Measurements from ENCODE around the gene RPL35. TPM values are rescaled to one million over a fixed set of nuclear protein-coding genes. Genes with fewer than 3 reads are reported as not detected.
"Not testable (repeated sequence)": the region's sequence is repeated elsewhere in the genome, so short reads cannot be mapped to it uniquely, and the experiment has no call there.

RPL35 gene
- polyA plus RNA-seq, 3 donors, result 2,663 to 5,499 (median 3,310) TPM

DNA sequence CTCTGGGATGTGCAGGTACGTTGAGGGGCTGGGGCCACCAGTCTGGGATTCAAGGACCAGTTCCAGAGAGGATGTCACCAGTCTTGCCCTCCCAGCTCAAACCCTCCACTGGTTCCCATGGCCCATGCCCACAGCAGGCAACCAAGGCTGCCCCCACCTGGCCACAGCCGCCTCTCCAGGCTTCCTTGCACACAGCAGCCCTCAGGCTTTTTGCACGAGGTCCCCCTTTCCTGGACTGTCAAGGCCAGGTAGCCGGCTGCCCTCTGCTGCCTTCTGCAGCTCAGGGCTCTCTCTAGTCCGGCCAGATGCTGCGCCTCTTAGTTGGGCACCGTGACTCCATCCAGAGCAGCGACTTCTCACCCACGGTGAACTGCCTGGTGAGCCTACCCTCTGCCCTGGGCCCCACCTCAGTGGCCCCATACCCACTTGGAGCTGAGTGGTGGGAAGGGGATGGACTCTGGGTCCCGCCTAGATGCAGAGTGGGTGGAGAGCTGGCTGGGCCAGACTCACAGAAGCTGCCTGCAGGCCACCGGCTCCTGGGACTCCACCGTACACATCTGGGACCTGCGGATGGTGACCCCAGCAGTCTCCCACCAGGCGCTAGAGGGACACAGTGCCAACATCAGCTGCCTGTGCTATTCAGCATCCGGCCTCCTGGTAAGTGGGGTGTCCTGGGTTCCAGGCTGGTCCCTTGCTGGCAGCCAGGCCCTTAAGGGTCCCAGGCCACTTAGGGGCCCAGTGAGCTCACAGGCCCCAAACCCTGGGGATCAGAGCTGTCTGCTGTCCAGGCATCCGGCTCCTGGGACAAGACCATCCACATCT, 5.6 kb downstream of the RPL35 start:
- no peak overlapping the region for H3K27ac ChIP-seq (ENCODE audit: low read depth, low read length)
- 55 to 68% (median 67%) methylated on average over 16 of the region's 16 CpGs for WGBS, 3 donors

DNA sequence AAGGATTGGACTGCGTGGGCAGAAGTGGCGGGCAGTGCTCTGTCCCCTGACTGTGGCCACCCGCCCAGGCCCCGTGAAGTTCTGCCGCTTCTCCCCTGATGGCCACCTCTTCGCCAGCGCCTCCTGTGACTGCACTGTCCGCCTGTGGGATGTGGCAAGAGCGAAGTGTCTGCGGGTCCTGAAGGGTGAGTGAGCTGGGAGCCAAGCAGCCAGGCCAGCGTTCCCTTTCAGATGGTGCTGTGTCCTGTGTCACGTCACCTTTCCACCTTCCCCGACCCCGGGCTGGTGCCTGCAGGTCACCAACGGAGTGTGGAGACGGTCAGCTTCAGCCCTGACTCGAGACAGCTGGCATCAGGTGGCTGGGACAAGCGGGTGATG, 6.2 kb downstream of the RPL35 start:
- WGBS, 3 donors, result 82 to 86% (median 84%) methylated on average over 18 of the region's 18 CpGs
- no peak overlapping the region for H3K27ac ChIP-seq (ENCODE audit: low read depth, low read length)

DNA sequence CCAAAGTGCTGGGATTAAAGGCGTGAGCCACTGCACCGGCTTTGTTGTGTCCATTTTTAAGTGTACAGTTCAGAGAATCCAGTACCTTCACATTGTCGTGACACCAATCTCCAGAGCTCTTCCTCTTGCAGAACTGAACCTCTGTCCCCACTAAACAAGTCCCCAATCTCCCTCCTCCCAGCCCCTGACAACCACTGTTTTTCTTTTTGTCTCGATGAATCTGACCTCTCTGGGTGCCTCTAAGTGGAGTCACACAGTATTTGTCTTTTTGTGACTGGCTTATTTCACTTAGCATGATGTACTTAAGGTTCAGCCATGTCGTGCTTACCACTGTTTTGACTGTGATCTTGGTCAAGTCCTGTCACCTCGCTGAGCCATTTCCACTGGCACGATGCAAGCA, 6.9 kb downstream of the RPL35 start:
- H3K27ac ChIP-seq (ENCODE audit: low read depth, low read length), result no peak overlapping the region
- 63 to 75% (median 63%) methylated on average over 7 of the region's 7 CpGs for WGBS, 3 donors

DNA sequence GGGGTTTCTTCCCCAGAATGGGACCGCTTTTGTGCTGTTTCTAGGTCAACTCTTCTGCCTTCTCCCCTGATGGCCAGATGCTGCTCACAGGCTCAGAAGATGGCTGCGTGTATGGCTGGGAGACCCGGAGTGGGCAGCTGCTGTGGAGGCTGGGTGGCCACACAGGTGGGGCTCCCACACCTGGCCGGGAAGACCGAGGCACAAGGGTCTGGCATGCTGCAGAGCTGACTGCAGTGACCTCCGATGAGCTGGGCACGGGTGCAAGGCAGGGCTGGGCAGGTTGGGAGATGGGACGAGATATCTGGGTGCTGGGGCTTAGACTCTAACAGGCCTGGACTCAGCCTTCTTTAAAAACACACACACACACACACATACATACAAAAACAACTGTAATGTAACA, 7.6 kb downstream of the RPL35 start:
- no peak overlapping the region for H3K27ac ChIP-seq (ENCODE audit: low read depth, low read length)
- WGBS, 3 donors, result 85 to 91% (median 87%) methylated on average over 8 of the region's 8 CpGs

DNA sequence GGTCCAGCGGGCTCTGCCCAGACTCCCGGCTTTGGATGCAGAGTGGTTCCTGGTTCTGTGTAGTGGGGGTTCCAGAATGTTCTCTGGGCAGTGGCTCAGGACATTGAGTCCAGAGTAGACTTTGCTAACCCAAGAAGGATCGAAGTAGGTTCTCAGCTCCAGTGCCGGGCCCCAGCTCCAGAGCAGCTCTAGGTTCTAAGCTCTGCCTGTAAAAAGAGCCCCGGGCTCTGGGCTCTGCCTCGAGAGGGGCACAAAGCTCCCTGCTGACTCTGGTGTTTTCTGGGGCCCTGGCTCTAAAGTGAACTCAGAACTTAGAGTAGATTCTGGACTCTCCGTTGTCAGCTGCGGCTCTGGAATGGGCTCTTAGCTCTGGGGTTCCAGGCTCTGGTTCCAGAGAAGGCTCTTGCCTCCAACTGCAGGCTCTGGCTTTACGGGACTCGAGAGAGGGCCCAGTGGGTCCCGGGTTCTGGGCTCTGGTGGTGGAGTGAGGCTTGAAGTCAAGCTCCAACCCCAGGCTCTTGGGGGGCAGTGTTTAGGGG, 8.1 kb downstream of the RPL35 start:
- no peak overlapping the region for H3K27ac ChIP-seq (ENCODE audit: low read depth, low read length)
- 62 to 74% (median 63%) methylated on average over 11 of the region's 11 CpGs for WGBS, 3 donors

DNA sequence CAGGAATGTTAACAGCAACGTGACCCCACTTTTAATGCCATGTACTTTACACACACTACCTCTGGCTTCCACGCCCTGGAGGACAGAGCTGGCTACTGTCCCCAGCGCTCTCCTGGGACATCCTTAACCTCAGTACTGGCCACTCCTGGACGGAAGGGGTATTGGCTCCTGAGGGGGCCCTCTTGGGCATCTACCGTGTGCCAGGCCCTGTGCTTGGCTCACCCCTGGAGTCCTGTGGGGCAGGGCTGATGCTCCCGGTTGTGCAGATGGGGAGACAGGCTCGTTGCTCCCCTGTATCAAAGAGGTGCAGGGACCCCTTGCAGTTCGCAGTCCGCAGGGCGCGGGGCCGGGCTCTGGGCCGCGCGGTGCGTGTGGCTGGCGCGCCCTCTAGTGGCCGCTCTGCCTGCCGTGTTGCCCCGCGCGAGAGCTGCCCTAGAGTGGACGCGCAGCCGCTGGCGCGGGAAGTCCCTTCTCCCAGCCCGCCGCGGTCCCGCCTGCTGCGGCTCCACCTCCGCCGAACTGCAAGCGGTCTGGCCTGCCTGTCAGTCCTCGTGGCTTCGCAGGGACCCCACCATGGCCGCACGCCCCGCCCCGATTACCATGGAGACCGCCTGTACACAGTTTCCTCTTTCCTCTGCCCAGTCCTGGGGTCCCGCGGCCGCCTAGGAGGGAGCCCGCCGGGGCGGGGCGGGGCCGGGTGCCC, 8.8 kb downstream of the RPL35 start, which contains the start of gene WDR38:
Gene WDR38 (plus strand): TSS at position 632 of the 703 bp plus-strand sequence. CDS start 72 bp downstream, outside the sequence.
- no peak within 1 kb of the TSS for H3K27ac ChIP-seq (ENCODE audit: low read depth, low read length)
- WGBS, 3 donors, result 1 to 2% (median 1%) methylated on average over 46 to 51 of the region's 51 CpGs

DNA sequence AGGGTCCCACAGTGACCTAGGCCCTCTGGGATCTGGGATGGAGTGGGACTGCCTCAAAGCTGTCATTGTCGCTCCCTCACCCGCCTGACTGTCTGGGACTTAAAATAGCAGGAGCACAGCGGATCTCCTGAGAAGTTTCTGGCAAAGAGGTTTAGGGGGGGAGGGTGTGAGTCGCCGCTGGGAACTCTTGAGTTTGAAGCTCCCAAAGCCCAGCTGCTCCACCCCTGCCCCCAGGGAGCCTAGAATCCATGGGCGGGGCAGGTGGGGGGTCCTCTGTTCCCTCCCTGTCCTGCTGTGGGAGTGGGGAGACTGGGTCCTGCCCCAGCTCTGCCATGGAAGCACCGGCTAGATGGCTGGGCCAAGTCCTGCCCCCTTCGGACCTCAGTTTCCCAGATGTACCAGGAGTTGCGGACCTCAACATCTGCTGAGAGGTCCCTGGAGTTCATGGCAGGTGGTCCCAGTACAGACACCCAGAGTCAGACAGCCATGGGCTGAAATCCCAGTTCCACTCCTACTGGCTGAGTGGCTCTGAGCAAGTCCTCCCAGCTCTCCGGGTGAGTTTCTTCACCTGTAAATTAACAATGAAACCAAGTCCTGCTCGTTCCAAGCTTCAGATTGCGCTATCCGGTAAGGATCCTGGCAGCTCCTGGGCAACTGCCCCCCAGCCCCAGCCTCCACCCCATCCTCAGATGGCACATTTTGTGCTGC, 9.5 kb downstream of the RPL35 start:
- WGBS, 3 donors, result 53 to 67% (median 60%) methylated on average over 13 of the region's 13 CpGs
- H3K27ac ChIP-seq (ENCODE audit: low read depth, low read length), result no peak overlapping the region

DNA sequence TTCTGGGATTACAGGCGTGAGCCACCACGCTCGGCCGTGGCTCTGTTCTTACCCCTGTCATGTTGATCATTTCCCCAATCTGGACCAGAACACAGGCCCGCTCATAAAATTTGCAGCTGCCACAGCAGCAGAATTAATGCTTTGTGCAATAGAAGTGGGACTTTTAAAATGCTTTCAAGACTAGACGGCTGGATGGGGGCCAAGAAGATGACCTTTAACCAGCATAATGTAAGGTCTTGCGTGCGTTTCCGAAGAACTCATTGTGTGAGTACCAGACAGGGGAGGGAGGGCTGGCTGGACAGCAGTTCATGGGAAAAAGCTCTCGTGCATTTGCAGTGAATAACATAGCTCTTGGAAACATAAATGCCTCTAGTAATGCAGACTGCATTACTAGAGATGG, 12.0 kb downstream of the RPL35 start:
- WGBS, 3 donors, result 50 to 65% (median 52%) methylated on average over 10 of the region's 10 CpGs

DNA sequence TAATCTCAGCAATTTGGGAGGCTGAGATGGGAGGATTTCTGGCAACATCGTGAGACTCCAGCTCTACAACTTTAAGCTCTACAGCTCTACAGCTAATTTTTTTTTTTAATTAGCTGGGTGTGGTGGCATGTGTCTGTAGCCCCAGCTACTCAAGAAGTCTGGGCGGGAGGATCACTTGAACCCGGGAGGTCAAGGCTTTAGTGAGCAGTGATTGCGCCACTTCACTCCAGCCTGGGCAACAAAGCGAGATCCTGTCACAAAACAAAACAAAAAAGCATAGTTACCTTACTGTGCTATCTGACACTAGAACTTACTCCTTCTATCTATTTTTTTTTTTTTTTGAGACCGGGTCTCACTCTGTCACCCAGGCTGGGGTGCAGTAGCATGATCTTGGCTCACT, 14.8 kb downstream of the RPL35 start:
- WGBS, 3 donors, result 87 to 94% (median 91%) methylated on average over 6 of the region's 6 CpGs
- no peak overlapping the region for H3K27ac ChIP-seq (ENCODE audit: low read depth, low read length)

More for the DNA sequence above, 12.0 kb downstream of the RPL35 start:
- no peak overlapping the region for H3K27ac ChIP-seq (ENCODE audit: low read depth, low read length)

DNA sequence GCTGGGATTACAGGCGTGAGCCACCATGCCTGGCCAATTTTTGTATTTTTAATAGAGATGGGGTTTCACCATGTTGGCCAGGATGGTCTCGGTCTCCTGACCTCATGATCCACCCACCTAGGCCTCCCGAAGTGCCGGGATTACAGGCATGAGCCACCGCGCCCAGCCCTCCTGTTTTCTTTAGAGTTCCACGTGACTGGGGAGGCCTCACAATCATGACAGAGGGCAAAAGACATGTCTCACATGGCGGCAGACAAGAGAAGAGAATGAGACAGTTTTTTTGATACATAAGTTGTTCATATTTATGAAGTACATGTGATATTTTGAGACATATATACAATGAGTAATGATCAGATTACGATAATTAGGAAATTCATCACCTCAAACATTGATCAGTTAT, 15.3 kb downstream of the RPL35 start:
- WGBS, 3 donors, result 94 to 95% (median 95%) methylated on average over 9 of the region's 9 CpGs
- H3K27ac ChIP-seq (ENCODE audit: low read depth, low read length), result not testable (repeated sequence)

DNA sequence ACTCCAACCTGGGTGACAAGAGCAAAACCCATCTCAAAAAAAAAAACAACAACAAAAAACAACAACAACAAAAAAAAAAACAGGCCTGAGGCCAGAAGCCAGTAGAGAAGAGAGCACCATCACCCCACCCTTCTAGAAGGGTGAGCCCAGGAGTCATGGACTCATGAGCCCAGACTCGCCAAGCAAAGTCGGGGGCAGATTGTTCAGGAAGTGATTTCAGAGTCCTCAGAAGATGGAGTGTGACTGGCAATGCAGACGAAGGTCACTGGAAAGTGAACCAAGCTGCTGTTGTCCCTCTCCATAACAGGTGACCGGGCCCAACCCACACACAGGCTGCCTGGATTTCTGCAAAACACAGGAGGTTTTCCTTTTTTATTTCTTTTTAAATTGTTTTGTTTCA, 17.5 kb downstream of the RPL35 start:
- H3K27ac ChIP-seq (ENCODE audit: low read depth, low read length), result no peak overlapping the region
- WGBS, 3 donors, result 67 to 77% (median 75%) methylated on average over 4 of the region's 4 CpGs

DNA sequence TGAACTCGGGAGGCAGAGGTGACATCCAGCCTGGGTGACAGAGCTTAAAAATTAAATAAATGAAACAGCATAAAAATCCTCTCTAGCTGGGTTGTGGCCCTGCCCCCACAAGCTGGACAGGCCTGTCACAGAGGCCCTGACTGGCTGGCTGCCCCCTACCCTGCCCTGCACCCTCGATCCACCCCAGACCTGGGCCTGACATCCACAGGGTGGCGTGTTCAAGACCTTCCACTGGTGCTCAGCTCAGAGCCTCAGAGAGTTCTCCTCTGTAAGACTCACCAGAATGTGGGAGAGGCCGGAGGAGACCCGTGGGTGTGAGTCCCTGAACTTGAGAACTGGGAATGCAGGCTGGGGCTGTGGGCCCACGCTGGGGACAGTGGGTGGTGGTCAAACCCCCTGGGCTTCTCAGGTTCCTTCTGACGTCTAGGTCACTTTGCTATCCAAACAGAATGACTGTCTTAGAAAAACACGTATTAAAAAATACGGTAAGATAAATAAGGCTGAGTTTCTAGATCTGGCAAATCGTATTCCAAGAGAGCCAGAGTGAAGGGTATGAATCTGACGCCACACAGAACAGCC, 18.2 kb downstream of the RPL35 start:
- H3K27ac ChIP-seq (ENCODE audit: low read depth, low read length), result no peak overlapping the region
- 83 to 89% (median 85%) methylated on average over 11 of the region's 11 CpGs for WGBS, 3 donors

DNA sequence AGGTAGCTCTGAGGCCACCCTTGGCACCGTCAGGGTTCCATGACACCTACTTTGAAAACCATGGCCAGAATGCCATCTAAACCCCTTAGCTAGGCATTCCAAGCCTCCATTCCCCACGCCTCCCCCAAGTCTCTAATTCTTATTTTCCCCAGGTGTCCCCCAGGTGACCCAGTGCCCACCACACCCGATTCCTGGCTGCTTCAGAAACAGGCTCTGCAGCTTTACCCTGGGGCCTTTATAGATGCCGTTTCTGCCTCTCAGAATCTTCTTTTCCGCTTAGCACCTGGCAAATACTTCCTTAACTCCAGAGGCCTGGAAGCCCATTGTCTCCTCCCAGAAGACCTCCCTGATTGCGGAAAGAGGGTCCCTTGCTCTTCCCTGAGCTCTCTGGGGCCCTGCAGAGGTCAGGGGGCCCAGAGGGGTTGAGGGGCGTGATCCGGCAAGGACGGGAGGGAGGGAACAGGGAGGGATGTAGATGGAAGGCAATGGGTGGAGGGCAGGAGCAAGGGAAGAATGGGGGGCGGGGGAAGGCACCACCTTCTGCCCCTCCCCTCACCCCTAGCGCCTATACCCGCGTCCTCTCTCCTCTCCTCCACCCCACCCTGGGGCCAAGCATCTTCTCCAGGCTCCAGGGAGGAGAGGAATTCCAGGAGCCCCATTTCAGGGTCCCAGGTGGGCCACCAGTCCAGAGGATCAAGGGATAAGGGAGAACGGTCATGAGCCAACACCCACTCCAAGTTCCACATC, 20.5 kb downstream of the RPL35 start:
- 83 to 88% (median 86%) methylated on average over 14 of the region's 14 CpGs for WGBS, 3 donors
- no peak overlapping the region for H3K27ac ChIP-seq (ENCODE audit: low read depth, low read length)

DNA sequence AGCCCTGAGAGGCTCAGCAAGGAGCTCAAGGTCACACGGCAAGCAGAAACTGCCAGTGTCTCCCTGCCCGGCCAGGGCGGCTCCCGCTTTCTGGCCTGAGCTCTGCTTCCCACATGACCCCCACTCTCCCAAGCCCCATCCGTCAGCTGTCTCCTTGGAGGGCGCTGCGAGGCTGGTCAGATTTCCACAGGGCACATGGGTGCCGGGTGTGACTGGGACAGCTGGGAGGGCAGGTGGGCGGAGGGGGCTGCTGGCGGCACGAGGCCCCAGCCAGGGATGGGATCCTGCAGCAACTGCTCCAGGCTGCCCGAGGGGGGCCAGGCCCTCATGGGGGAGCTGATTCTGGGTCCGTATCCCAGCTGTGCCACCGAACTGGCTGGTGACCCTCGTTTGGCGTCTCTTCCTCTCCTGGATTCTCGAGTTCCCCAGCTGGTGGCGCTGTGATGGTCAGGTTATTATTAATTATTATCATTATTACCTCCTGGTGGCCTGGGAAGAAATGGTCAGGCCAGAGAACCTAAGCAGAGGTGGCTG, 21.4 kb downstream of the RPL35 start:
- 45 to 78% (median 75%) methylated on average over 18 of the region's 18 CpGs for WGBS, 3 donors
- no peak overlapping the region for H3K27ac ChIP-seq (ENCODE audit: low read depth, low read length)

DNA sequence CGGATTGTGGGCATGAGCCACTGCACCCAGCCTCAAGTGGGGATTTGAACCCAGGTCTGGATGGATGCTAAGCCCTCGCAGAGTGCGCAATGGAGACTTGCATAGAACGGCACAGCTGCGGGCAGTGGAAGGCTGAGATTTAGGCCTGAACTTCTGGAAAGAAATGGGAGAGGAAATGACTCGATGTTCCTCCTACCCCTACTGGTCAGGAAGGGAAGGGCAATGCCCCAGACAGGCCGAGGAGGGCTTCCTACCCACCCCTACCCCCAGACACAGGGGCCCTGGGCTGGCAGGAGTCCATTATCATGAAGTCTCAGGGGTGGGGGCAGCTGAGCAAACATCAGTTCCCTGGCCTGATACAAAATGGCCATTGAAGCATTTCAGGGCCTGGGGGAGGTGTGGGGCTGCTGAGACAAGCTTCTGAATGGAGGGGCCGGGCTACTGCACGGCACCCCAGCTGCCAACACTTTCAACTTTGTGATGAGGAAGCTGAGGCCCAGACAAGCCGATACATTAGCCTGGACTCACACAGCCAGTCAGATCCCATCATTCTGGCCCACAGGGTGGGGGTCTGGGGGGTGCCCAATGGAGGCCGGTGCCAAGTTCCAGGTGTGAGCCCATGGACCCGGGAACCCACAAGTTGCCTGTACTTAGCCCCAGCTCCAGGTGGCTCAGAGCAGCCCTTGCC, 22.0 kb downstream of the RPL35 start:
- H3K27ac ChIP-seq (ENCODE audit: low read depth, low read length), result no peak overlapping the region
- 38 to 64% (median 58%) methylated on average over 12 of the region's 12 CpGs for WGBS, 3 donors

DNA sequence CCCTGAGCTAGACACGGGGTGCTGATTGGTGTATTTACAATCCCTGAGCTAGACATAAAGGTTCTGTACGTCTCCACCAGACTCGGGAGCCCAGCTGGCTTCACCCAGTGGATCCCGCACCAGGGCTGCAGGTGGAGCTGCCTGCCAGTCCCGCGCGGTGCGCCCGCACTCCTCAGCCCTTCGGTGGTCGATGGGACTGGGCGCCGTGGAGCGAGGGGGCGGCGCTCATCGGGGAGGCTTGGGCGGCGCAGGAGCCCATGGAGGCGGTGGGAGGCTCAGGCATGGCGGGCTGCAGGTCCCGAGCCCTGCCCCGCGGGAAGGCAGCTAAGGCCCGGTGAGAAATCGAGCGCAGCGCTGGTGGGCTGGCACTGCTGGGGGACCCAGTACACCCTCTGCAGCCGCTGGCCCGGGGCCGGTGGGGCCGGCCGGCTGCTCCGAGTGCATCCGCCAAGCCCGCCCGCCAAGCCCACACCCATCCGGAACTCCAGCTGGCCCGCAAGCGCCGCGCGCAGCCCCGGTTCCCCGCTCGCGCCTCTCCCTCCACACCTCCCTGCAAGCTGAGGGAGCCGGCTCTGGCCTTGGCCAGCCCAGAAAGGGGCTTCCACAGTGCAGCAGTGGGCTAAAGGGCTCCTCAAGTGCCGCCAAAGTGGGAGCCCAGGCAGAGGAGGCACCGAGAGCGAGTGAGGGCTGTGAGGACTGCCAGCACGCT, 23.0 kb downstream of the RPL35 start:
- WGBS, 3 donors, result 56 to 82% (median 60%) methylated on average over 28 to 48 of the region's 52 CpGs
- not testable (repeated sequence) for H3K27ac ChIP-seq (ENCODE audit: low read depth, low read length)

DNA sequence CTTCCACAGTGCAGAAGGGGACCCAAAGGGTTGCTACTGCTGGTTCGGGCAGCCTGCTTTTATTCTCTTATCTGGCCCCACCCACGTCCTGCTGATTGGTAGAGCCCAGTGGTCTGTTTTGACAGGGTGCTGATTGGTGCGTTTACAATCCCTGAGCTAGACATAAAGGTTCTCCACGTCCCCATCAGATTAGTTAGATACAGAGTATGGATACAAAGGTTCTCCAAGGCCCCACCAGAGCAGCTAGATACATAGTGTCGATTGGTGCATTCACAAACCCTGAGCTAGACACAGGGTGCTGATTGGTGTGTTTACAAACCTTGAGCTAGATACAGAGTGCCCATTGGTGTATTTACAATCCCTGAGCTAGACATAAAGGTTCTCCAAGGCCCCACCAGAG, 23.6 kb downstream of the RPL35 start:
- not testable (repeated sequence) for H3K27ac ChIP-seq (ENCODE audit: low read depth, low read length)
- WGBS, 3 donors, result 52 to 84% (median 77%) methylated on average over 5 of the region's 5 CpGs
